SU-DHL-6 (cell line): Measurements from ENCODE around the gene RUFY3.

Experiments used
- H2AFZ ChIP-seq: fragments of 200-600 bp; sonication (generic); 2 replicates; pipeline ENCODE4 v1.6.1; 2014; ENCODE audit warnings: low read depth, mild to moderate bottlenecking, moderate library complexity, mixed read lengths, antibody characterized with exemption, low read length; ENCODE audit not compliant: severe bottlenecking
- H3F3A ChIP-seq: fragments of 200-600 bp; shearing (Covaris generic); 2 replicates; pipeline ENCODE4 v1.6.0; 2016; ENCODE audit warnings: antibody characterized with exemption, mild to moderate bottlenecking; ENCODE audit not compliant: insufficient read depth
- H3K27ac ChIP-seq: fragments of 200-600 bp; sonication (generic); 2 replicates; pipeline ENCODE4 v1.5.1; 2016; ENCODE audit warnings: low read depth, mild to moderate bottlenecking, low read length, moderate library complexity, mixed read lengths
- H3K27me3 ChIP-seq: fragments of 200-600 bp; sonication (generic), shearing (Covaris generic); 2 replicates; pipeline ENCODE4 v1.6.0; 2014; ENCODE audit warnings: mild to moderate bottlenecking, low read length
- H3K36me3 ChIP-seq: fragments of 200-600 bp; sonication (generic); 2 replicates; pipeline ENCODE4 v1.6.1; 2014; ENCODE audit warnings: mild to moderate bottlenecking, low read length, mixed read lengths
- H3K4me2 ChIP-seq: fragments of 300-600, 200-600 bp; shearing (Covaris generic), sonication (generic); 2 replicates; pipeline ENCODE4 v1.6.0; 2014; ENCODE audit warnings: low read length, low read depth, mild to moderate bottlenecking; ENCODE audit not compliant: poor library complexity, severe bottlenecking
- H3K4me3 ChIP-seq: fragments of 200-600 bp; sonication (generic); 2 replicates; pipeline ENCODE4 v1.5.1; 2014; ENCODE audit warnings: antibody characterized with exemption, low read length, mild to moderate bottlenecking, mixed read lengths; ENCODE audit not compliant: insufficient read depth, poor library complexity, severe bottlenecking
- H3K79me2 ChIP-seq: fragments of 200-600 bp; sonication (generic); 2 replicates; pipeline ENCODE4 v1.6.1; 2014; ENCODE audit warnings: mild to moderate bottlenecking, low read length, moderate library complexity; ENCODE audit not compliant: insufficient read depth
- H3K9ac ChIP-seq: fragments of 200-600 bp; sonication (generic); 2 replicates; pipeline ENCODE4 v1.7.0; 2014; ENCODE audit warnings: mild to moderate bottlenecking, low read length
- H3K9me2 ChIP-seq: fragments of 200-600 bp; sonication (generic); replicated peaks from 2 replicates; pipeline ENCODE4 v1.6.1; 2014; ENCODE audit warnings: low read length; ENCODE audit not compliant: insufficient read depth
- H3K9me3 ChIP-seq: fragments of 200-600 bp; sonication (generic); 2 replicates; pipeline ENCODE4 v1.6.1; 2014; ENCODE audit warnings: low read length, mixed read lengths; ENCODE audit not compliant: insufficient read depth
- H4K20me1 ChIP-seq: fragments of 200-600 bp; sonication (generic); 2 replicates; pipeline ENCODE4 v1.6.1; 2014; ENCODE audit warnings: low read depth, mild to moderate bottlenecking, antibody characterized with exemption, low read length, moderate library complexity, mixed read lengths
- CTCF ChIP-seq: fragments of 200-600 bp; sonication (generic); IDR thresholded peaks from one replicate; pipeline ENCODE4 v1.5.1; 2017; ENCODE audit warnings: antibody characterized with exemption, mild to moderate bottlenecking, low read length, moderate library complexity; ENCODE audit not compliant: insufficient read depth, poor library complexity, severe bottlenecking
- EZH2phosphoT487 ChIP-seq: fragments of 200-600 bp; sonication (generic), shearing (Covaris generic); conservative IDR thresholded peaks from 2 replicates; pipeline ENCODE4 v1.6.1; 2018; ENCODE audit warnings: mild to moderate bottlenecking, antibody characterized with exemption, low read length, moderate library complexity, mixed read lengths

RUFY3 gene

DNA sequence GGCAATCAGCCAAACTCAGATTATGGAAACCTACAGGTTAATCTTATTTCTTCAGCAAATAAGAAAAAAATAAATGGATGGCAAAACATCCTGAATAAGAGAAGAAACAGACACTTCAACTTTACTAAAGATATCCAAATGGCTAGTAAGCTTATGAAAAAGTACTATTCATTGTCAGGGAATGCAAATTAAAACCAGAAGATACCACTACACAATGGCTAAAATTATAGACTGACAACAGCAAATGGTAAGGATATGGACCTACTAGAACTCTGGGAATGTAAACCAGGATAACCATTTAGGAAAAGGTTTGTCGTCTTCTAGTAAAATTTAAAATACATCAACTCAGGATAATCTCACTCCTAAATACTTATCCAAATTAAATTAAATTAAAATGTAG, 93.6 kb downstream of the RUFY3 start:
- no peaks in the 10 kb centered on the region for H3K79me2 ChIP-seq

DNA sequence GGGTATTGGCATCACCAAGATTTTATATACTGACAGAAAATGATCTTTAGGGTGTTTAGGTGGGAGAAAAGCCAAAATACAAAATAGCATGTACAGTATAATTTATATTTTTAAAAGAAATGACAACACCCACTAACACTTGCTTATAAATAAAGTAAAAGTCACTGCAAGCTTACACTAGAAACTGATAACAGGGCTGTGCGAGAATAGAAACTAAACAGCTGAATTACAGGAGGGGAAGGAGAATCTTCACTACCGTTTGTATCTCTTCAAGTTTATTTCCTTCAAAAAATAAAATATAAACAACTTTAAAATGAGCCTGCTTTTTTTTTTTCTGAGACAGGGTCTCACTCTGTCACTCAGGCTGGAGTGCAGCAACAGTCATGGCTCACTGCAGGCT, 95.1 kb downstream of the RUFY3 start:
- no peaks in the 10 kb centered on the region for H3K27me3 ChIP-seq
- H3K79me2 ChIP-seq = no peaks in the 10 kb centered on the region
- H3K4me2 ChIP-seq = no peak overlapping the region
- H3K4me3 ChIP-seq = no peak overlapping the region
- TF ChIP-seq CTCF (no peak), EZH2phosphoT487 (no peak)
- H2AFZ ChIP-seq = no peak overlapping the region
- H3K9ac ChIP-seq = no peak overlapping the region
- no peaks in the 10 kb centered on the region for H3K9me3 ChIP-seq
- H3F3A ChIP-seq = no peaks in the 10 kb centered on the region; the same call in 1 of the 2 replicates
- no peak overlapping the region for H3K27ac ChIP-seq
- H3K9me2 ChIP-seq = no peaks in the 10 kb centered on the region
- peaks cover 8% of the 10 kb centered on the region; the same call in 1 of the 2 replicates for H3K36me3 ChIP-seq
- H4K20me1 ChIP-seq = no peaks in the 10 kb centered on the region

More for the DNA sequence above, 93.6 kb downstream of the RUFY3 start:
- no peak for TF ChIP-seq CTCF
- no peak for TF ChIP-seq EZH2phosphoT487
- no peaks in the 10 kb centered on the region for H3K9me3 ChIP-seq
- H3K9ac ChIP-seq = no peak overlapping the region
- H3K36me3 ChIP-seq = peaks cover 5% of the 10 kb centered on the region; the same call in 1 of the 2 replicates
- H3K4me2 ChIP-seq = no peak overlapping the region
- no peaks in the 10 kb centered on the region for H4K20me1 ChIP-seq
- no peak overlapping the region for H2AFZ ChIP-seq
- no peaks in the 10 kb centered on the region for H3K9me2 ChIP-seq
- no peak overlapping the region for H3K4me3 ChIP-seq
- no peaks in the 10 kb centered on the region; the same call in 1 of the 2 replicates for H3F3A ChIP-seq
- no peaks in the 10 kb centered on the region for H3K27me3 ChIP-seq
- H3K27ac ChIP-seq = no peak overlapping the region

DNA sequence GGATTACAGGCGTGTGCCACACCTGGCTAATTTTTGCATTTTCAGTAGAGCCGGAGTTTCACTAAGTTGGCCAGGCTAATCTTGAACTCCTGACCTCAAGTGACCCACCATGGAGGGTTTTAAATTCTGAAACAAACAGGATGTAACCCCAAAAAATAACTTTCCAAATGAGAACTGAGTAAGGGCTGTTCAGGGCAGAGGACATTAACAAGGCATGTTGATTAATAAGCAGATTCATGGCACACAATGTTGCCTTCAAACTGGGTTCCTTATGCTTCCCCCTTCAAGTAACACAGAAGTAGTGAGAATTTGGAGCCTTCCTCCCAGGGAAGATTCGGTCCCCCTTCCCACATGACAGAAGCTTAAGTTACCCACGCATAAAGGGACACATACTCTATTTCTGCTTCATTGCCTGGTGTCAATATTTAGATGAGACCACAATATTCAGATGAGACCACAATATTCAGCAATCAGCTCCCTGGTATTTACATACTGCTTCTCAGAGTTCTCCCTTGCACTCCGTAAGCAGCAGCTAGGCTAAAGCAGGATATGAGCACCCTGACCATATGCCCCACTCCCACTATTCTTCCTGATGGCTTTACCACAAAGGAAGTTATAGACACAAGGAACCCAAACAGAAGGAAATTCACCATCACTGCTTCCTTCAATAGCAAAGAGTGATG, 96.5 kb downstream of the RUFY3 start:
- H3K9me3 ChIP-seq = no peaks in the 10 kb centered on the region
- H3K27me3 ChIP-seq = no peaks in the 10 kb centered on the region
- H2AFZ ChIP-seq = no peak overlapping the region
- H3K79me2 ChIP-seq = no peaks in the 10 kb centered on the region
- no peak for TF ChIP-seq CTCF
- TF ChIP-seq EZH2phosphoT487 = no peak
- H3F3A ChIP-seq = no peaks in the 10 kb centered on the region; the same call in 1 of the 2 replicates
- no peak overlapping the region for H3K4me2 ChIP-seq
- H3K36me3 ChIP-seq = peaks cover 8% of the 10 kb centered on the region; the same call in 1 of the 2 replicates
- no peak overlapping the region for H3K9ac ChIP-seq
- H4K20me1 ChIP-seq = no peaks in the 10 kb centered on the region
- H3K4me3 ChIP-seq = no peak overlapping the region
- H3K9me2 ChIP-seq = no peaks in the 10 kb centered on the region
- no peak overlapping the region for H3K27ac ChIP-seq
